ENCODE data around the gene PGAM2.

PGAM2 gene

DNA sequence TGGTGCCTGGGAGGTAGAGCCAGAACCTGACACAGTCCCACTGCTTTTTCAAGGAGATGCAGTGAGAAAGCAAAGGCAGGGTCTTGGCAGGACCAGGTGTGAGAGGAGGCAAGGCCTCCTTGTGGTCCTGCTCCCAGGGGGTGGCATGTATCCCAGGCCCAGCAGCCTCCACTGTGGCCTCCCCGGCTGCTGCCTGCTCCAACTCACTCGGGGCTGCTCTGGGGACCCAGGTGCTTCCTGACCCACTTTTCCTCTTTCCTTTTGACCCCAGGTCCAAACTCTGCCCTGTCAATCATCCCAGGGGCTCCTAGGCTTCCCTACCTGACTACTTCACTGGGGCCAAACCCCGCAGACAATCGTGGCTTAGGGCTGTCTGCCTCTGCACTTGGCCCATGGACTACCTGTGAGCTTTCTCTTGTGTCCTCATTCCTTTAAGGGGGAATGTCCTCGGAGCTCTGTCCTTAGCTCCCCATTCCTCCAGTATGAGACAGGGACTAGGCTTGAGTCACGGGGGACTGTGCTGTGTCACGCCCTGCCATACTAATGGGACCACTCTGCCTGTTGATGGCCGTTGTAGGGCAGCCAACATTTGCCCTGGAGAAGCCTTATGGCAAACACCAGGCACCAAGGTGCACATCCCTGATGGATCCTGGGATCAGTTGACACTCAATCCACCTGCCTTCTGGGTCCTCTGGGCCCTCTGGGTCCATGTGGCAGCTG is 37.6 kb upstream of the PGAM2 start:
- no peak overlapping the region for H3K4me3 ChIP-seq (ENCODE audit: severe bottlenecking)
- no peaks in the 10 kb centered on the region for H3K36me3 ChIP-seq (ENCODE audit: low read depth)
- H3K27me3 ChIP-seq (ENCODE audit: insufficient read depth, poor library complexity, severe bottlenecking), result no peaks in the 10 kb centered on the region
- DNase-seq (ENCODE audit: low spot score) (no peak), ATAC-seq (ENCODE audit: low read depth) (peak; percentile 17; the same call in 2 of the 3 replicates)
- TF ChIP-seq, protein P1, sequence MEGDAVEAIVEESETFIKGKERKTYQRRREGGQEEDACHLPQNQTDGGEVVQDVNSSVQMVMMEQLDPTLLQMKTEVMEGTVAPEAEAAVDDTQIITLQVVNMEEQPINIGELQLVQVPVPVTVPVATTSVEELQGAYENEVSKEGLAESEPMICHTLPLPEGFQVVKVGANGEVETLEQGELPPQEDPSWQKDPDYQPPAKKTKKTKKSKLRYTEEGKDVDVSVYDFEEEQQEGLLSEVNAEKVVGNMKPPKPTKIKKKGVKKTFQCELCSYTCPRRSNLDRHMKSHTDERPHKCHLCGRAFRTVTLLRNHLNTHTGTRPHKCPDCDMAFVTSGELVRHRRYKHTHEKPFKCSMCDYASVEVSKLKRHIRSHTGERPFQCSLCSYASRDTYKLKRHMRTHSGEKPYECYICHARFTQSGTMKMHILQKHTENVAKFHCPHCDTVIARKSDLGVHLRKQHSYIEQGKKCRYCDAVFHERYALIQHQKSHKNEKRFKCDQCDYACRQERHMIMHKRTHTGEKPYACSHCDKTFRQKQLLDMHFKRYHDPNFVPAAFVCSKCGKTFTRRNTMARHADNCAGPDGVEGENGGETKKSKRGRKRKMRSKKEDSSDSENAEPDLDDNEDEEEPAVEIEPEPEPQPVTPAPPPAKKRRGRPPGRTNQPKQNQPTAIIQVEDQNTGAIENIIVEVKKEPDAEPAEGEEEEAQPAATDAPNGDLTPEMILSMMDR (IDR thresholded peaks at IDR 0.05; ENCODE audit: poor library complexity, severe bottlenecking), result no peak
- H3K9me3 ChIP-seq (ENCODE audit: severe bottlenecking), result no peaks in the 10 kb centered on the region
- peak overlapping the region; percentile 19 for H3K27ac ChIP-seq (ENCODE audit: poor library complexity, severe bottlenecking)
- H3K4me1 ChIP-seq (ENCODE audit: insufficient read depth, poor library complexity, severe bottlenecking), result peaks cover 16% of the 10 kb centered on the region

DNA sequence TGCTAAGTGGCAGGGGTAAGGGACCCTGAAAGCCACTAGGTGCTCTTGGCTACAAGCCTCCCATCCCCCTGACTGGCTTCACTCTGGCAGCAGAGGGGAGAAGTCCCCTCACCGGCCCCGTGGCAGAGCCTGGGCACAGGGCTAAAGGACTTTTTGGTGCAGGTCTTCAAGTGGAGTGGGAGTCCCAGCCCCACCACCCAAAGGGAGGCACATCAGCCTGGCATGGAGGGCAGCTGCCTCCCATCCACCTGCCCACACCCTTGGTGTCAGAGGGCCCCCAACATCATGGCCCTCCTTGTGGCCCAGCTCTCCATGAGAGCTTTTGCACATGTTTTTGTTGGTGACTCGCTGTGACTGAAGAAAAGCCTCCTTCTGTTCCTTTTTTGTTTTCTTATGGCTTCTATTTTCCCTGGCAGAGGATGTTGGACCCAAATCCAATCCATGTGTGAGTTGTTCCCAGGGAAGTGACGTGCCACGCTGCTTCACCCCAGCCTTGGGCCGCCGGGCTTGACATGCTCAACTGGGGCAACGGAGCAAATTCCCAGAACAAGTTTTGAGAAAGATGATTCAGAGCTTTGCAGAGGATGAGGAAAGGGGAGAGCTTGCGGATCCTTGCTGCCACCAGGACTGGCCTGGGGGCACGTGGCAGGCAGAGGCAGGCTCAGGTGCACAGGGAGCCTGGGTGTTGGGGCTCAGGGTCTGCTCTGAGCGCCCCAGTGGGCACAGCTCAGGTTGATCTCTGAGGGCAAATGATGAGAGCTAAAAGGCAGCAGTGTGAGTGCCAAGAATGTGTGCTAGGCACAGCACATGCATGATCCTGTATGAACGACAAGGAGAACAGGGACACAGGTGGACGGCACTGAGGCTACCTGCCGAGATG is 36.8 kb upstream of the PGAM2 start:
- Histone ChIP-seq H3K27ac (ENCODE audit: poor library complexity, severe bottlenecking) (peak overlapping the region; percentile 19), H3K4me1 (ENCODE audit: insufficient read depth, poor library complexity, severe bottlenecking) (peaks cover 16% of the 10 kb centered on the region), H3K27me3 (ENCODE audit: insufficient read depth, poor library complexity, severe bottlenecking) (no peaks in the 10 kb centered on the region), H3K36me3 (ENCODE audit: low read depth) (no peaks in the 10 kb centered on the region), H3K4me3 (ENCODE audit: severe bottlenecking) (no peak overlapping the region), H3K9me3 (ENCODE audit: severe bottlenecking) (no peaks in the 10 kb centered on the region)
- no peak for DNase-seq (ENCODE audit: low spot score)
- peak; percentile 57 for ATAC-seq (ENCODE audit: low read depth)
- TF ChIP-seq, protein P1 (IDR thresholded peaks at IDR 0.05; ENCODE audit: poor library complexity, severe bottlenecking), result no peak

DNA sequence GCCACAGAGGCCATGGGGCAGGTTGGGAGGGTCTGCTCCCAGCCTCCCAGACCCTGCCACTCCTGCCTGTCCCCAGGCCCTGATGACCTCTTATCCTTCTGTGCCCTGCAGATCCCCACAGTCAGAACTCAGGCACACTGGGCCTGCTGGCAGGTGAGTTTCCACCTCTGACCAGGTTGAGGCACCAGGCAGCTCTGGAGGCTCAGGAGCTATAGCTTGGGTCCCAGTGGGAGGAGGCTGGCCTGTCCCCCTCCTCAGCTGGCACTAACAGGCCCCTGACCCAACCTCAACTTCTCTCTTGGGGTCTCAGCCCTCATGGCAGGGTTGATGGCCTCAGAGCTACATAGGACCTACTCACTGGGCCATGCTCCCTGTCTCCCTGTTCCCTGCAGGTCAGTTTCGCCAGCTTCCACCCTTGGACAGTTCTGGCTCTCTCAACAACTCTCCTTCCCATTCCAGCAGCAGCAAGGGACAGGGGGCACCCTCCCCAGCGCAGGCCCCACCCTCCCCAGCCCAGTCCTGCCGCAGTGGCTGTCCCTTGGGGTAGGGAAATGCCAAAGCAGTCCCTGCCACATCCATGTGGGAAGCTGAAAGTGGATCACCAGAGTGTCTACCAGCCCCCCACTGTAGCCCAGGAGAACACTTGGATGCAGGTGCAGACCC is 36.1 kb upstream of the PGAM2 start:
- H3K36me3 ChIP-seq (ENCODE audit: low read depth), result no peaks in the 10 kb centered on the region
- H3K9me3 ChIP-seq (ENCODE audit: severe bottlenecking), result no peaks in the 10 kb centered on the region
- DNase-seq (ENCODE audit: low spot score) (no peak), ATAC-seq (ENCODE audit: low read depth) (no peak)
- peaks cover 16% of the 10 kb centered on the region for H3K4me1 ChIP-seq (ENCODE audit: insufficient read depth, poor library complexity, severe bottlenecking)
- TF ChIP-seq, protein P1 (IDR thresholded peaks at IDR 0.05; ENCODE audit: poor library complexity, severe bottlenecking), result no peak
- no peak overlapping the region for H3K4me3 ChIP-seq (ENCODE audit: severe bottlenecking)
- no peaks in the 10 kb centered on the region for H3K27me3 ChIP-seq (ENCODE audit: insufficient read depth, poor library complexity, severe bottlenecking)
- H3K27ac ChIP-seq (ENCODE audit: poor library complexity, severe bottlenecking), result peak overlapping the region; percentile 19

DNA sequence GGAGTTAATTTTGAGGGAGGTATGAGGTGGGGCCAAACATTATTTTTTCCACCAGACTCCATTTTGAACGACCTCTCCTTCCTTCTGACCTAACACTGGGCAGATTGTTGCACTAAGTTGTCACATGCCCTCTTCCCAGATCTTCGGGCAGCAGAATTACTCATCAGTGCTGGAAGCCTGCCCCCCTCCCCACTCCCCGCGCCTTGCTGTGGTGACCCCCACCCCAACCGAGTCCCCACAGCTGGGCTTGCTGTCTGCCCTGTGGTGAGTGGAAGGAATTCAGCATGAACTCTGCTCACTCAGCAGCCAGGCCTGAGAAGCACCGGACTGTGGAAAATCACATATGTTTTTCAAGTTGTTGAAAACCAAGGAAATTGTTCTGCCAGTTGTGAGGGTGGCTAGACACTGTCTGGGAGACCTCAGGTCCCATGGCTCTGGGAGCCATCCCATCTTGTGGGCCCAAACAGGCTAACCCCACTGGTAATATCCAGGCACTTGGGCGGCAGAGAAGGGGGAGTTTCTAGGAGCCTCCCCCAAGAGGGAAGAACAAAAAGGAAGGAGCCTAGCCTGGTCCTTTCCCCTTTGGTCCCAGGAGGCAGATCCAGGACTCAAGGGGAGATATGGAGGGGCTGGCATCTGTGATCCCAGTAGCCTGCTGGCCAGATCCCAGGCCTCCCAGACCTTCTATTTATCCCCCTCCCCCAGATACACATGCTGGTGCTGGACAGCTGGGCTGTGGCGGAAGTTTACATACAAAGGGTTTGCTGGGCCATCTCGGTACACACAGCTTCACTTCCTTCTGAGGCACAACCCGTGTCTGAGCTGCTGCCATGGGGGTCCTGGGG is 35.3 kb upstream of the PGAM2 start:
- Histone ChIP-seq H3K4me1 (ENCODE audit: insufficient read depth, poor library complexity, severe bottlenecking) (peaks cover 13% of the 10 kb centered on the region), H3K4me3 (ENCODE audit: severe bottlenecking) (no peak overlapping the region), H3K36me3 (ENCODE audit: low read depth) (no peaks in the 10 kb centered on the region), H3K27ac (ENCODE audit: poor library complexity, severe bottlenecking) (no peak overlapping the region), H3K27me3 (ENCODE audit: insufficient read depth, poor library complexity, severe bottlenecking) (no peaks in the 10 kb centered on the region), H3K9me3 (ENCODE audit: severe bottlenecking) (no peaks in the 10 kb centered on the region)
- TF ChIP-seq, protein P1 (IDR thresholded peaks at IDR 0.05; ENCODE audit: poor library complexity, severe bottlenecking), result no peak
- DNase-seq (ENCODE audit: low spot score) (no peak), ATAC-seq (ENCODE audit: low read depth) (no peak)

Data from RWPE2 (cell line).